ENCODE measurements around the gene KIAA1755.

Gene KIAA1755

DNA sequence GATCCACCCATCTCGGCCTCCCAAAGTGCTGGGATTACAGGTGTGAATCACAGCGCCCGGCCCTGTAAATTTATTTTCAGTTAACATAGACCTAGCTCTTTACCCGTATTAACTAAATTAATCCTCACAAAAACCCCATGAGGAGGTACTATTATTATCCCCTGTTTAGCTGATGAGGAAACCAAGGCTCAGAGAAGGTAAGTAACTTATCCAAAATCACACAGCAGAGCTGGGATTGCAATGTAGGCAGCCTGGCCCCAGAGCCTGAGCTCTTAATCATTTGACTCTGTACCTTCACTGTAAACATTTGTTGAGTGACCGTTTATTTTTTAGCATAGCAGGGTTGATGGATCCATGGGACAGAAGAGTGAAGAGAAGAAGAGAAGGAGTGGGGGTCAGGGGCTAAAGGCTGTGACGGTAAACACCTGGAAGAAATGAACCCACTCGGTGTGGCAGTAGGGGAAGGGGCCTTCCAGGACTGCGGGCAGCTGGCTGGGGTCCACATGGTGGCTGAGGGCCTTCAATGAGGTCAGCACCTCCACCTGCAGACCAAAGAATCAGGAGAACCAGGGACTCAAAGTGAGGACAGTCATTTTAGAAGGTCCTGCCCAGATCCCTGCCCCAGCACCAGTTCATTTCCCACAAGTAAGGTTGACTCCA is 35.2 kb downstream of the KIAA1755 start:
- no peak overlapping the region for H3K4me3 ChIP-seq (ENCODE audit: low read length)
- no peak for DNase-seq (ENCODE audit: low read depth, low spot score)

DNA sequence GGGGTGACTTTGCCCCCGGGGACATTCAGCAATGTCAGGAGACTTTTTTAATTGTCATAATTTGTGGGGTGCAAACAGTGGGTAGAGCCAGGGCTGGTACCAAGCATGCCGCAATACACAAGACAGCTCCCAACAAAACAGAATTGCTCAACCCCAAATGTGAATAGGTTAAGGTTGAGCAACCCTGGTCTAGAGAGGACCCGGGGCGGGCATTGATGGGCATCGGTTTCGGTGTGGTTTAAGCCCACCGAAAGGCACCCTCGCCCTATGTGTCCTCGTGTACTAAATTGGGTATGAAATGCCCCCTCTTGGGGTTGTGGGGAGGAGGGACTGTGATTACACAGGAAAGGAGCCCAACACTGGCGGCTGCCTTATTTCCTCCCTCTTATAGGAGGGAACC is 36.0 kb downstream of the KIAA1755 start:
- no peak overlapping the region for H3K4me3 ChIP-seq (ENCODE audit: low read length)
- no peak for DNase-seq (ENCODE audit: low read depth, low spot score)

GRCh38 chr20:38223743-38224100 is 36.8 kb downstream of the KIAA1755 start:
- no peak overlapping the region for H3K4me3 ChIP-seq (ENCODE audit: low read length)
- no peak for DNase-seq (ENCODE audit: low read depth, low spot score)

DNA sequence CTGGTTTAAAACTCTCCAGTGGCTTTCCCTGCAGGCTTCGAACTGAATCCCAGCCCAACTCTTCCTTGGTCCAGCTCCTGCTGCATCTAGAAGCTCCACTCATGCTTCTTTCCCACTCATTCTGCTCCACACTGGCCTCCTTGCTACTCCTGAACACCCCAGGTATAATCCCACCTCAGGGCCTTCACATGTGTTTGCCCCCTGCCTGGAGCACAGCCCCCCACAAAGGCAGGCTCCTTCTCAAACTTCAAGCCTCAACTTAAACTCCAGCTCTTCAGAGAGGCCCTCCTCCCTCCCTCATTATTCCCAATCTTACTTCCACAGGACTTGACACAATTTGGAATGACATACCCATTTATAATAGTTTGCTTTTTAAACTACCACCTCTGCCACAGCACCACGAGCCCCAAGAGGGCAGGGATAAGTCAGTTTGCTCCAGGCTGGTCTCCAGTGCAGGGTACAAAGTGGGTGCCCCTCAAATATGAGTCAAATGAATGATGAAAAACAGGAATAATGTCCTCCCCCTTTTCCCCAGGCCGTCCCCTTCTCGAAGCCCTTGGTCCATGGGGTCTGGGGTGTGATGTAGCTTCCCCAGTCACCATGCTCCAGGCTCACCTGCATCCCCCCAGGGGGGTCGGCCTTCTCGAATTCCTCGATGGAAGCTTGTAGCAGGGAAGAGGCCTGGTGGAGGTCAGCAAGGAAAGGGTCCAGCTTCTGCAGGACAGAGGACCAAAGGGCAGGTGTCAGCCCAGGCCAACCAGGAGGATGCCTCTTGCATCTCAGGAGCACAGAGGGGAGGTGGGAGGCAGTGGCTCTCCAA is 37.4 kb downstream of the KIAA1755 start:
- DNase-seq (ENCODE audit: low read depth, low spot score): no peak
- no peak overlapping the region for H3K4me3 ChIP-seq (ENCODE audit: low read length)

- no peak overlapping the region for H3K4me3 ChIP-seq (ENCODE audit: low read length)
- peak; percentile 21 for DNase-seq (ENCODE audit: low read depth, low spot score)
Measured at GRCh38 chr20:38222231-38222922, 38.2 kb downstream of the KIAA1755 start.

GRCh38 chr20:38221119-38221589 is 39.4 kb downstream of the KIAA1755 start:
- no peak overlapping the region for H3K4me3 ChIP-seq (ENCODE audit: low read length)
- peak; percentile 26 for DNase-seq (ENCODE audit: low read depth, low spot score)

DNA sequence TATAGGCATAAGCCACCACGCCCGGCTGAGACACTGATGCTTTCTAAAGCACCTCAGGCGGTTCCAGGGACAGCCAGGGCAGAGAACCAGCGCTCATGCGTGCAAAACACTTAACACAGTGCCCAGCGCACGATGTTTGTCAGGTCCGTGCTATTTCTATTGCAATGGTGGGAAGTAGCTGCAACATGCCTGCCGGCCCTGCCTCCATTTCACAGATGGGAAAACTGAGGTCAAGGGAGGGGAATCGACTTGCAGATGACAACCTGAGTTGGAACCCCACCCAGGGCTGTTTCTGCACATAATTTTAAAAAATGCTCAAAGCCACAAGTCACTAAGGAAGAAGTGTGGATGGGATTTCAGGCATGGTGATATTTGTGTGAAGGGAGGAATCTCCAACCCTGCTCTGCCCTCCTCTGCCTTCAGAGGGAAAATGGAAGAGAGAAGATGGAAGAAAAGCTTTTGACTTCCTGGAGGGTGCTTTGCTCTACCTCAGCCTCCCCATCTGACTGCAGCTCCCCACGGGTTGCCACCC is 39.9 kb downstream of the KIAA1755 start:
- DNase-seq (ENCODE audit: low read depth, low spot score): no peak
- no peak overlapping the region for H3K4me3 ChIP-seq (ENCODE audit: low read length)

DNA sequence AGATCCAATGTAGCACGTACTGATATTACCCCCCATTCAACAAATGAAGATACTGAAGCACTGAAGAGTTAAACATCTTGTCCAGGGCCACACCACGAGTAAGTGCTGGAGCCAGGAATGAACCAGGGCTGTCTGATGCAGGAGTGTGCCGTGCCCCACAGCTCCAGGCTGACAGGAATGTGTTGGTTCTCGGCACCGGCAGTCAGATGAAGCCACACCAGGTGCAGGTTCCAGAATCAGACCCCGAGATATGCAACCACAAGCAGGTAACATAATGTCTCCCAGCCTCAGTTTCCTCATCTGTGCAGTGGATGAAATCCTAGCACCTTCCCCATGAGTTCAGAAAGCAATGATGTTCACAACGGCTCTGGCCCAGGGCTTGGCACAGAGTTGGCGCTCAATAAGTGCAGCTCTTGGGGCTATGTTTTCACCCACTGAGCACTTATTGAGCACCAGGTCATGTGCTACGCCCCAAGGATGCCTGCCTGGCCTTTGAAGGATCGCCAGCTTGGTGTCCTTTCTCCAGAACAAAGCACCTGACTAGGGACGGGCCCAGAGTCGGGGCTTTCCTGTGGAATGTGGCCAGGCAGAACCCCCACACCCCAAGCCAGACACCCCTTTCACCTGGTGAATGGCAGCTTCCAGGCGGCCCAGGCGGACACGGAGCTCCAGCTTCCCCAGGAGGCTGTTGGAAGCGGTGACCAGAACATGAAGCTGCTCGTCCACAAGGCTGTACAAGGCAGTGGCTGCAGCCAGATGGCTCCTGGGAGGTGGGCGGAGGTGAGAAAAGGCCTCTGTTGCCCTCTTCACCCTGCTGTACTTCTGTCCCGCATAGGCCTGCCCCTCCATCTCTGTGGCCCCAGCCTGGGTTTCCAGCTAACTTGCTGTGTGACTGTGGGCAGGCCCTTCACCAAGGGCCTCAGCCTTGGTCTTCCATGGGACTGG is 41.3 kb downstream of the KIAA1755 start:
- H3K4me3 ChIP-seq (ENCODE audit: low read length): no peak overlapping the region
- no peak for DNase-seq (ENCODE audit: low read depth, low spot score)

DNA sequence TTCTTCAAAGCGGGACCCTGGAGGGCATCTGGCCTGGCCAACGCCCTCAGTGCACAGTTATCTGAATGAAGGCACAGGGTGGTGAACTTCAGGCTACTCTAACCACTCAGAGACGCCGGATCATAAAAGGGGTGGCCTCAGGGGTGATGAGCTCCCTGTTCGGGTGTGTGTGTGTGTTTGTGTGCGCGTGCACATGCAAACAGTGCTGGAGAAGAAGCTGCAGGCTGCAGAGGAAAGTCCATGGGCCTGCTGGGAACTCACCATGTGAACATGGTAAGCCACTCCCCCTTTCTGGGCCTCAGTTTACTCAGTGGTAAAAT is 42.0 kb downstream of the KIAA1755 start:
- H3K4me3 ChIP-seq (ENCODE audit: low read length): no peak overlapping the region
- no peak for DNase-seq (ENCODE audit: low read depth, low spot score)

- no peak overlapping the region for H3K4me3 ChIP-seq (ENCODE audit: low read length)
- DNase-seq (ENCODE audit: low read depth, low spot score): no peak
Measured at GRCh38 chr20:38217791-38218565, 42.6 kb downstream of the KIAA1755 start.

DNA sequence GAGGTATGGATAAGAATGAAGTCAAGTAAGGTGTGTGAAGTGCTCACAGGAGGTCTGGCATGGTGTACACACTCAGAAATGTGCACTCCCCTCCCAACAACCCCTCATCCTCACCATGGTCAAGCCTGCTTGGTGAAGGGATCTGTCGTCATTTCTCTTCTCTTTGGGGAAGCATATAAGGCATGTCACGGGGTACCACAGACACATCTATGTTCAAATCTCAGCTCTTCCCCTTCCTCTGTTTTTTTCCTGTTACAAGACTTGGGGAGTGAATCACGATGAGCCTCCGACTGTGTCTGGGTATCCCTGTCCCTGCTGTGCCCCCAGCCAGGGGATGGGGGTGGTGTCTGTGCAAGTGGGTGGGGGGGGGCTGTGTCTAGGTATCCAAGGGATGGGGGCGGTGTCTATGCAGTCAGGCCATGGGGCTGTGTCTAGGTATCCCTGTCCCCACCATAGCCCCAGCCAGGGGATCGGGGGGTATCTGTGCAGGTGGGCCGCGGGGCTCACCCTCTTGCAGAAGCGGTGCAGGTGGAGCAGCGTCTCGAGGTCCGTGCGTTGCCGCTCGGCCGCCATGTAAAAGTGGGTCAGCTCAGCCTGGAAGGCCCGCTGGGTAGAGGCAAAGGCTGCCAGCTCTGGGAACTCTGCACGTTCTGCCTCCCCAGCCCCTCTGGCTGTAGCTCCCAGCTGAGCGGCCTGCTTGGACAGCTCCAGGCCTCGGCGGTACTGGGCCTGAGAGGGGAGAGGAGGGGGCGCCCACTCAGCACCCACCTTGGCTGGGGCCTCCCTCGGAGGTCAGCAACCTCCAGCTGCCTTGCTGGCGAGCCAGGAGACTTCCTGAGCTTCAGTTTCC is 43.6 kb downstream of the KIAA1755 start:
- no peak overlapping the region for H3K4me3 ChIP-seq (ENCODE audit: low read length)
- no peak for DNase-seq (ENCODE audit: low read depth, low spot score)

DNA sequence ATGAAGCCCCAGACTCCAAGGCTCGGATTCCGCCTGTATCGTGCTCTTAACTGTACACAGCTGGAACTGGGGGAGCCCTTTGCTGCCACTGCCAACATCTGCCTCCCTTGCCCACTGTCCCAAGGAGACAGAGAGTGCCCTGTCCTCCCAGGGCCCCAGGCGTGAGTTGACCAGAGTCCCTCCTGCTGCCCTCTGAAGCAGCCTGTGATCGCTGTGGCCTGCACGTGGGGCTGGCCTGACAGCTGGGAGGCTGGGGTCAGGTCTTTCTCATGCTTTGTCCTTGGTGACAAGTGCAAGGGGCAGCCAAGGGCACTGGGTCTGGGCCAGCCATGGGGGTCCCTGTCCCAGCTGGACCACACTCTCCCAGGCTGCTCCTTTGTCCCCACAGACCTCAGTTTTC is 44.3 kb downstream of the KIAA1755 start:
- DNase-seq (ENCODE audit: low read depth, low spot score): no peak
- H3K4me3 ChIP-seq (ENCODE audit: low read length): no peak overlapping the region

DNA sequence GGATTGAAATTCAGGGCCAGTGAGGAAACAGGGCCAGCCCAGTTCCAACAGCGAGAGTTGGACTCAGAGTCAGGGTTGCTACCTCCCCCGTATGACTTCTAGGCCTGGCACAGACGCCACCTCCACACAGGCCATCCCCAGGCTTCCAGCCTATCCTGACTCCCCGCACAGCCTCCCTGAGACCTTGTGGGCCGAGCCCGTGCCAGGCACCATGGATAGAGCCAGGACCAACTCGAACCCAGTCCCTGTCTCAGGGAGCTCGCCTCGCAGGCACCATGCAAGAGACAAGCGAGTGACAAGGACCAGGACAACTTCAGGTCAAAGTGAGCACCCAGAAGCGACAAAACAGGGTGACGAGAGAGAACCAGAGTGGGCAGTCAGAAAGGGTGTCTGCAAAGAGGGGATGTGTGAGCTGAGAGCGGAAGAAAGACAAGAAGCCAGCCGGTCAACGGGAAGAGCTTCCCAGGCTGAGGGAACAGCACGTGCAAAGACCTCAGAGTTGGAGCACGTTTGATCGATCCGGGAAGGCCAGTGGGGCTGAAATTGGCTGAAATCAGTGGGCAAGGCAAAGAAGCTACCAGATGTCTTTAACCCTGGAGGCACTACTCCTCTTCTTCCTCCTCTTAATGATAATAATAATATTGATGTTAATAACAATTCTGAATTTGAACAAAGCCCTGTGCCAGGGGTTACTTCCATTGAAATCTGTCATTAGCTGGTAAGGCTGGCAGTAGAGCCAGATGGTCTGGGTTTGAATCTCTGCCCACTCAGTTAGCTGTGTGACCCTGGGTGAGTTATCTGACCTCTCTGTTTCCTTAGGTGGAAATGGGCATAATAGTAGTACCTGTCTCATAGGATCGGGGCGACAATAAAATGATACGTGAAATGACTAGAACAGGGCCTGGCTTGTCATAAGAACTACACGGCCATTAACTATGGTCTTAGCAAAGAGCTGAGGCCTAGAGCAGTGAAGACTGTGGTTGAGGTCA is 45.0 kb downstream of the KIAA1755 start:
- H3K4me3 ChIP-seq (ENCODE audit: low read length): no peak overlapping the region
- DNase-seq (ENCODE audit: low read depth, low spot score): no peak

DNA sequence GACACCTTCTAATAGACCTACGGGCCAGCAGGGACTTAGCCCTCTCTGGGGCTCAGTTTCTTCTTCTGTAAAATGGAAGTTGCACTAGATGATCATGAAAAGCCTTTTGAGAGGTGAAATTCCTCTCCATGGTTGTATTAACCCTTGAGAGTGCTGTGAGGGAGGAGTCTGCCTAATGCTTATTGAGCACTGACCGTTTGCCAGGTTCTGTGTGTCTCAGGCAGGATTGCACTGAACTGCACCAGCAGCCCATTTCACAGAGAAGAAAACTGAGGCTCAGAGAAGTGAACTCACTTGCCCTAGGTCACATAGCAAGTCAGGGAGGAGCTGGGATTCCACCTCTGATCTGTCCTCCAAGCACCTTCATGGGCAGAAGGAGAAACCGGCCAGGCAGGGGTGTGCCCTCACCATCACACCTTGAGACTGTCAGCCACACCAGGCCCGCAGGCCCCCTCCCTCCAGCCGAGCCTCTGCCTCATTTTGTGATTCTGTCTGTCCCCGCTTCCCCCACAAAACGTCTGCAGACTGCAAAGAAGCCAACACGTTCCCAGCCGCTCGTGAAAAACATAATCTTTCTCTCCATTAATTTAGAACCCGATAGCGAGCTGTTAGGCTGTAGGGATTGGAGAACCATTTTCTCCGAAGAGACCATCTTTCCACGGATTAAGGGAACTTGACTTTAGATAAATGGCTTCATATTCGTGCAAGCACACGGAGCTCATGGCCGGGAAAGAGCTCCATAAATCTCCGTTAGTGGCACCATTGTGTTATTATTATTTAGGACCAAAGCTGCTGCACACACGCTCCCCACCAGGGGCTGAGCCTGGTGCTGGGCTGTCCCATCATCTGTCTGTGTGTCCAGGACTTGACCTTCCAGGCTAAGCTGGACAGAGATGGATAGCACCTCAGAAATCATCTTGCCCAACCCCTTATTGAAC is 46.0 kb downstream of the KIAA1755 start:
- no peak overlapping the region for H3K4me3 ChIP-seq (ENCODE audit: low read length)
- DNase-seq (ENCODE audit: low read depth, low spot score): no peak

GRCh38 chr20:38213607-38213940 is 47.0 kb downstream of the KIAA1755 start:
- DNase-seq (ENCODE audit: low read depth, low spot score): no peak
- H3K4me3 ChIP-seq (ENCODE audit: low read length): no peak overlapping the region

Measured in Jurkat, Clone E6-1 (cell line).